OCI-LY3 (cell line): Measurements from ENCODE around the gene GMCL2.

ENCODE experiments used
- CTCF ChIP-seq: fragments of 200-600, 300-600 bp; sonication (generic); IDR thresholded peaks from 2 replicates; pipeline ENCODE4 v1.5.1; 2014; ENCODE audit warnings: antibody characterized with exemption, low read length, low read depth
- EZH2phosphoT487 ChIP-seq: fragments of 200-600 bp; shearing (Covaris generic); IDR thresholded peaks from 2 replicates; pipeline ENCODE4 v1.6.1; 2018; ENCODE audit warnings: antibody characterized with exemption, mixed run types, low read depth

- TF ChIP-seq CTCF (no peak), EZH2phosphoT487 (no peak)
Observed at GRCh38 chr5:178198706-178199105, 11.5 kb upstream of the GMCL2 start.
